HG03520 (cell line): ENCODE data around the gene PRRG2.
A peak's percentile ranks its signal among the peaks of the same experiment; 100 is the strongest.

Experiments used
- ATAC-seq: cut with Tn5 transposase; IDR thresholded peaks from one replicate; pipeline ENCODE4 v1.9.1; 2021; ENCODE audit warnings: mild to moderate bottlenecking, moderate library complexity; ENCODE audit not compliant: unreplicated experiment

PRRG2 gene

DNA sequence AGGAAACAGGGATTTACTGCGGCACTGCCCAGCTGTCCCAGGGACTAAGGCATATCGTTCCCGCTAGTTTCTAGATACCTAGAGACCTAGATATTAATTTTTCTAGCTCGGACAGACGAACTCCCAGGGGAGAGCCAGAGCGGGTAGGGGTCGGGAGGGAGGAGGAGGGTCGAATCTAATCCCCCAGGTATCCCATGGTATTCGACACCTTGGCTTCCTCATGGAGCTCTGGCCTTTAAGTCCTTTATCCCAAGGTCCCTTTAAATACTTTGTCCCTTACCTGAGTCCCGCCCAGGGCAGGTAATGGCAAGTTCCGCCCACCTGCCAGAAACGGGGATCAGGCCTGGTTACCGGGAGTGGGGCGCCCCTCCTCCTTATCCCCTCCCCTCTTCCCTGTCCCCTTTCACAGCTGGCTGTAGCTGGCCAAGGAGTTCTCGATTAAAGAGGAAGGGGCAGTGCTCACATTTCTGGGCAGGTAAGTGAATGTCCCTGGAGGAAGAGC, at the start of gene PRRG2:
Gene PRRG2, plus strand, starts transcription at position 310 of the 502 bp plus-strand sequence. CDS start 1,904 bp downstream, outside the sequence.
- ATAC-seq: no peak

DNA sequence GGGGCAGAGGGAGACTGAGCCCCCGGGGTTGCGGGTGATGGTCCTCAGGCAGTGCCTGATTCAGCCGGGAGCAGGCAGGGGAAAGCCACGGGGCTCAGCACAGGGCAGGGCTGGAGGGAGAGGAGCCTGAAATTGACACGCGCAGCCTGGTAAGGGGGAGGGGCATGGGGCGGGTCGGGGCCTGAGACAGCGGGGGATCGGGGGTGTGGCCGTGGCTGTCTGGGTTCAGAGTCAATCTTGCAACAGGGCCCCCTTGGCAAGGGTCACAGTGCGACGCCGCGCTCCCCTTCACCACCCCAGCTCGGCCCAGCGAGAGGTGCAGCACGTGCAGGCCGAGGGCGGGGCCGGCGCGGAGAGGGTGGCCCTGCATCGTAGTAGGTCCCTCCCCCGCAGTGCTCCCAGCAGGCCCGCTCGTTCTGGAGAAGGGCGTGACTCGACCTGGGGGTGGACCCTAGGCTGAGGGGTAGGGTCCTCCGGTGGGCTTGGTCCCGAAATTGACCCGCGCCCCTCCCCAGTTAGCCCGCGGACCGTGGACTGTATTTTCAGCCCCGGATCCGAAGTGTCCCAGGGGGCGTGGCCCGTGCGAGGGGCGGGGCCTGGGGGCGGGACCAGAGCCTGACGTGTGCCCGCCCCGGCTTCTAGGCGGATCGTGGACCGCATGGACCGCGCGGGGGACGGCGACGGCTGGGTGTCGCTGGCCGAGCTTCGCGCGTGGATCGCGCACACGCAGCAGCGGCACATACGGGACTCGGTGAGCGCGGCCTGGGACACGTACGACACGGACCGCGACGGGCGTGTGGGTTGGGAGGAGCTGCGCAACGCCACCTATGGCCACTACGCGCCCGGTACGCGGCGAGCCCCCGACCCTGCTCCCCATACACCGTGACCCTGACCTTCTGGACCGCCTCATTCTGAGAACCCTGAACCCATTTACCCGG, 47.3 kb upstream of the PRRG2 start:
- ATAC-seq: peak; percentile 53

GRCh38 chr19:49534632-49535385, 46.3 kb upstream of the PRRG2 start:
- no peak for ATAC-seq

DNA sequence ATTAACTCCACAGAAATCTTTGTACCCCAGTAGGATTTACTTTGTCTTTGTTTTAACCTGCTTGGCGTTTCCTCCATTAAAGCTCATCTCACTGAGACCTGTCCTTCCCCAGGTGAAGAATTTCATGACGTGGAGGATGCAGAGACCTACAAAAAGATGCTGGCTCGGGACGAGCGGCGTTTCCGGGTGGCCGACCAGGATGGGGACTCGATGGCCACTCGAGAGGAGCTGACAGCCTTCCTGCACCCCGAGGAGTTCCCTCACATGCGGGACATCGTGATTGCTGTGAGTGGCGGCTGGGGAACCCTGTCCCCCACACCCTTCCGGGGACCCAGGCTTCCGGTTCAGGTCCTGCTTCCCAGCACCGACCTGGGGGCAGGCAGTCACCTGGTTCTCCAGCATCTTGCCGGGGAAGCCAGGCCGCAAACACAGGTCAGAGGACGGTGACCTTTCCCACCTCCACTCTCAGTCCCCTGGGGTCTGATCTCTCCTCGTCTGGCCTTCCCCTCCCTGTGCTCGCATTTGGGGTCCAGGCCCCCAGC, 44.1 kb upstream of the PRRG2 start:
- no peak for ATAC-seq

GRCh38 chr19:49538643-49539042, 42.5 kb upstream of the PRRG2 start:
- no peak for ATAC-seq

DNA sequence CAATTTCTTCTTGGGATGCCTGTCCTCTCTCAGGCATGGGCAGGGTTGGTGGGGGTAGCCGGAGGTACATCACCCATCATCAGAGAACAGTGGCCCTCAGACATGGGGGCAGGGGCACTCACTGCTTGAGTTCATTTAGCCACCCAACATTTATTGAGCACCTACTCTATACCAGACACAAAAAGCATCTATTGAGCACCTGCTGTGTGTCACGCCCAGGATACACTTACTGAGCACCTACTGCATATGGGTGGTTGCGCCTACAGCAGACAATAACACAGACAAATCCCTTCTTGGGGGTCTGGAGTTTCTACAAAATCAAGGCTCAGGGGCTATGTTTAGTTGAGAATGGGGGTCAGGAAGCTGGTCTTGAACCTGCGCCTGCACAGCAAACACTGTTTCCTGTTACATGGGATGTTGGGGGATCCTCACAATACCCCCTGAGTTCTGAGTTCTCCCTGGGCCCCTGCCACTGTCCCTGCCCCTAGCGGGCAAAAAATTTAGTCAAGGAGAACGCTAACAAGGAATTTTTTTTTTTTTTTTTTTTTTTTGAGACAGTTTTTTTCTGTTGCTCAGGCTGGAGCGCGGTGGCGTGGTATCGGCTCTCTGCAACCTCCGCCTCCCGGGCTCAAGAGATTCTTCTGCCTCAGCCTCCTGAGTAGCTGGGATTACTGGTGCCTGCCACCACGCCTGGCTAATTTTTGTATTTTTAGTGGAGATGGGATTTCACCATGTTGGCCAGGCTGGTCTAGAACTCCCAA, 41.7 kb upstream of the PRRG2 start:
- ATAC-seq: no peak

GRCh38 chr19:49541914-49542313, 39.2 kb upstream of the PRRG2 start:
- no peak for ATAC-seq

DNA sequence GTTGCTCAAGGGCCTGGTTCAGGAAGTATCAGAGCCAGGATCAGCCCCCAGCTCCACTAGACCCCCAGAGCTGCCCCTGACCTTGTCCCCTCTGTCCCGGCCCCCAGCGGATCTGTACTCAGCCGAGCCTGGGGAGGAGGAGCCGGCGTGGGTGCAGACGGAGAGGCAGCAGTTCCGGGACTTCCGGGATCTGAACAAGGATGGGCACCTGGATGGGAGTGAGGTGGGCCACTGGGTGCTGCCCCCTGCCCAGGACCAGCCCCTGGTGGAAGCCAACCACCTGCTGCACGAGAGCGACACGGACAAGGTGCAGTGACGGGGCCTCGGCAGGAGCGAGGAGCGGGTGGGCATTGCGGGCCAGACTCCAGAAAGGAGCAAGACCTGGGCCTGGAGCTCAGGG, 38.7 kb upstream of the PRRG2 start:
- ATAC-seq: no peak

DNA sequence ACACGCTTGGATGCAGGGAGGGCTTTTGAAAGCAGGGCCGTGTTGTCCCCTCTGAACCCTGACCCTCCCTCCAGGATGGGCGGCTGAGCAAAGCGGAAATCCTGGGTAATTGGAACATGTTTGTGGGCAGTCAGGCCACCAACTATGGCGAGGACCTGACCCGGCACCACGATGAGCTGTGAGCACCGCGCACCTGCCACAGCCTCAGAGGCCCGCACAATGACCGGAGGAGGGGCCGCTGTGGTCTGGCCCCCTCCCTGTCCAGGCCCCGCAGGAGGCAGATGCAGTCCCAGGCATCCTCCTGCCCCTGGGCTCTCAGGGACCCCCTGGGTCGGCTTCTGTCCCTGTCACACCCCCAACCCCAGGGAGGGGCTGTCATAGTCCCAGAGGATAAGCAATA, 38.1 kb upstream of the PRRG2 start:
- ATAC-seq: no peak

- no peak for ATAC-seq
These were observed 37.0 kb upstream of the PRRG2 start for GRCh38 chr19:49544154-49544553.

DNA sequence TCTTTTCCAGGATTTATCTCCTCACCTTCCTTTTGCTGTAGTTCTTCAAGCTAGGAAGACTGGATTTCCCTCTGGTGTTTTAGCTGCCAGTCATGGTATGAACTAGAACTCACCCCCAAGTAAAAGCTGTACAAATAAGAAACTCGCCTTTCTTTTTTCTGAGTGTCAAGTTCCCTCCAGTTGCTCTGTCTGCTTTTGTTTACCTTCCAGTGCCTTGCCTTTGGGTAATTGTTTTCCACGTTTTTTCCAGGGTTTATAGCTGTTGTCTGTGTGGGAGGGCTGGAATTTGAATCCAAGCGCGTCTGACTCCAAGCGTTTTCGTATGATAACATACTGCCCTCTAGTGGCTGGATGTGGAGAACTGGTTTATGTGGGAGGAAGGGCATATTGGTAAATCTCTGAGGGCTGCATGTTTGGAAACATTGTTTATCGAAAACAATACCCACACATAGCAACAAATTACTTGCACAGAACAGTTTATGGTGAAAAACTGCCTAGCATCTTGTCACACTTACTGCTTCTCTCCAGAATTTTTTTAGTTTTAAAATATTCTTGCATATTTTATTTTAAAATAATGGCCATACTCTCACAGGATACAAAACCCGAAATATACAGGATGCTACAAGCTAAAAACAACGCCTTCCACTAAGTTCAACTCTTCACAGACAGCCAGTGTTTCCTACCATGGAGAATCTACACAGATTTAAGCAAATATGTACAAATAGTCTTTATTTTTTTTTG, 34.1 kb upstream of the PRRG2 start:
- no peak for ATAC-seq

- no peak for ATAC-seq
These were observed 32.1 kb upstream of the PRRG2 start for GRCh38 chr19:49549045-49549444.

GRCh38 chr19:49551531-49551930, 29.6 kb upstream of the PRRG2 start:
- ATAC-seq: no peak

GRCh38 chr19:49552749-49553148, 28.4 kb upstream of the PRRG2 start:
- ATAC-seq: no peak

DNA sequence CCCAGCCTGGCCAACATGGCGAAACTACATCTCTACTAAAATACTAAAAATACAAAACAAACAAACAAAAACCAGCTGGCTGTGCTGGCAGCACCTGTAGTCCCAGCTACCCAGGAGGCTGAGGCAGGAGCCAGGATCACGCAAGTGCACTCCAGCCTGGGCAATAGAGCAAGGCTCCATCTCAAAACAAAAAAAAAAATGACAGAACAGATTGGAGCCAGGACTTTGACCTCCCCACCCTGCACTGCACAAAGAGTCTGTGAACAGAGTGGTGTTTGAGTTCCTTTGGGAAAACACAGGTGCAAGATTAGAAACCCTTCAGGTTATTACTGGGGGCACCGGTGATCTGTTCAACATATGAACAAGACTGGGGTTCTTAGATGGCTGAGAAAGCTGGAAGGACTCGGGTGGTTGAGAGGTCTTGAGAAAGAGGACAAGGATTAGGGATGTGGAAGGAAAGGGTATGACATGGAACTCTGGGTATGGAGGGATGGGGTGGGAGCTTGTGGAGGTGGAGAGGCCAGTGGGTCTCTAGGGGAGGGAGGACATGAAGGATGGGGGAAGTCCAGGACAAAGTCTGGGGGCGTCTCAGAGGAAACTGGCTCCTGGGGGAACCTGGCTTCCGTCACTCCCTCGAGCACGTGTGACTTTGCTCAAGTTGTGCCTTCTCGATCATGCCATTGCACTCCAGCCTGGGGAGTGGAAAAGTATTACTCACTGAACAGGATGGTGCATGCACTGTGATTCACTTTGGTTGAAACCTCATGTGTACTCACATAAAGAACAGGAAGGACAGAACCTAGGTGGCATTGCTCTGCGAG, 27.5 kb upstream of the PRRG2 start:
- ATAC-seq: no peak

GRCh38 chr19:49554701-49555181, 26.4 kb upstream of the PRRG2 start:
- no peak for ATAC-seq

DNA sequence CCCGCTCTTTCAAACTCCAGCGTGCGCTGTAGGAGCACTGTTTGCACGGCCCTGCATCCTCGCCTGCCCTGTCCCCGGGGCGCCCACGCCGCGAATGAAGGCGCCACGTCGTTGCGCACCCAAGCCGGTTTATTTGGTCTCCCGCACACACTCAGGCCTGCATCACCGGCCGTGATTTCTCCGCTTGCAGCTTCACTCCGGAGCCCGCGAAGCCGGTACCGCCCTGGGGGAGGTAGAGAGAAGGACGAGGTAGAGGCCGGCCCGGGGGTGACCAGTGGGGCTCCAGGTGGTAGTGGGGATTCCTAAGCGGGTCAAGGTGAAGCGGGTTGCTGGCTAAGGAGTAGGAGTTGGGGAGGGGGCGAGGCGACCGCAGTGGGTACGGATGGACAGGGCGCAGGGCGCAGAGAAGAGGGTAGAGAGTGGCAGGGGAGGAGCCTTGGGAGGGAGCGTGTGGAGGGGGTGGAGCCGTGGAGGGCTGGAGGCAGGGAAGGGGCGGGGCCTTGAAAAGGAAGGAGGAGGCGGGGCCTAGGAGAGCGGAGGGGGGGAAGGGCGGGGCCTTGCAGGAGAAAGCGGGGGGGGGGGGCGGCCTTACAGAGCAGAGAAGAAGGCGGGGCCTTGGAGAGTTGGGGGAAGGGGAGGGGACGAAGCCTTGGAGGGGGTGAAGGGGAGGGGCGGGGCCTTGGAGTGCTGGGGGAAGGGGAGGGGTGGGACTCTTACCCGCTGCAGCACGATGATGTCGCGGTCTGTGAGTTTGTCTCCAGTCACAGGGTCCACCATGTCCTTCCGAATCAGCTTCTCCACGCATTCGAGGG, 25.3 kb upstream of the PRRG2 start:
- no peak for ATAC-seq
